Measurements from ENCODE around the gene TEAD4.
"Not testable (repeated sequence)": the region's sequence is repeated elsewhere in the genome, so short reads cannot be mapped to it uniquely, and the experiment has no call there.

Gene TEAD4

DNA sequence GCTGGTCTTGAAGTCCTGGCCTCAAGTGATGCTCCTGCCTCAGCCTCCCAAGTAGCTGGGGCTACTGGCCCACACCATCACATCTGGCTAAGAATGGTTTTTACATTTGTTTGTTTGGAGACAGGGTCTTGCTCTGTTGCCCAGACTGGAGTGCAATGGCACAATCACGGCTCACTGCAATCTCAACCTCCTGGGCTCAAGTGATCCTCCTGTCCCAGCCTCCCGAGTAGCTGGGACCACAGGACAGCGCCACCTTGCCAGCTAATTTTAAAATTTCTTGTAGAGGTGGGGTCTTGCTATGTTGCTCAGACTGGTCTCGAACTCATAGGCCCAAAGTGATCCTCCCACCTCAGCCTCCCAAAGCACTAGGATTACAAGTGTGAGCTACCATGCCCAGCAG is 89.3 kb downstream of the TEAD4 start:
- no peak for DNase-seq (ENCODE audit: low read depth)

DNA sequence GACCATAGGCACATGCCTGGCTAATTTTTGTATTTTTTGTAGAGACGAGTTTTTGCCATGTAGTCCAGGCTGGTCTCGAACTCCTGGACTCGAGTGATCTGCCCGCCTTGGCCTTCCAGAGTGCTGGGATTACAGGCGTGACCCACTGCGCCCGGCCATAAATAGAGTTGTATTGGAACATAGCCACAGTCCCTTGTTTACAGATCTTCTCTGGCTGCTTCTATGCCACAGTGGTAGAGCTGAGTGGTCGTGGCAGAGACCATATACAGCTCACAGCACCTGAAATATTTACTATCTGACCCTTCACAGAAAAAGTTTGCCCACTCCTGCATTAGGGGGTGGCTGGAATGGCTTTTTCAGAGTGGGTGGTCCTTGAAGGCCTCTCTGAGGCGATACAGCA is 90.0 kb downstream of the TEAD4 start:
- DNase-seq (ENCODE audit: low read depth), result no peak

DNA sequence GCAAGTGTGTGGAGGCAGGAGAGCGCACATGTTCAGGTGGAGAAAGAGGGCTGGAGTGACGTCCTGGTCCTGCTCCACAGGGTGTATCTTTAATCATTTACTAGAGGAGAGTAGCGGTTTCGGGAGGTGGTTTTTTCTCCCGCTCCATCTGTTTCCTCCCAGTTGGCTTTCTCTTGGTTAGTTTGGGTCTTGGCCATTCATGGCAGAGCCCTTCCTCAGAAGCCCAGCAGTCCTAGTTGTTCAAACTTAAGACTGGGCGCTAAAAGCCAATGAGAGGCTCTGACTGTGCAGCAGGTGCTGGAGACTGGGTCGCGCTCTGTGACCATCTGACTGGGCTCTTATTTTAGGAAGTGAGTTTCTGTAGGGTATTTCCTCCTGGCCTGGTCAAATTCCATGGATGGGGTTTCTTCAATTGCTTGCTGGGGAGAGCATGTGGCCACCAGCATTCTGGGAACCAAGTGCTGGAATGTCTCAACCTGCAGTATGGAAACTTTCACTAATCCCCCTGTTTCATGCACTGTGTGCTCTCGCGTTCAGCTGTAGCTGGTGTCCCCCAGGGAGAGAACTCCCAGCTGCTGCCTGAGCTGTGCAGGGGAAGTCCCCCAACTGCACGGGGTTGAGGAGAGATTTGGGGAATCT is 90.5 kb downstream of the TEAD4 start:
- no peak for DNase-seq (ENCODE audit: low read depth)

DNA sequence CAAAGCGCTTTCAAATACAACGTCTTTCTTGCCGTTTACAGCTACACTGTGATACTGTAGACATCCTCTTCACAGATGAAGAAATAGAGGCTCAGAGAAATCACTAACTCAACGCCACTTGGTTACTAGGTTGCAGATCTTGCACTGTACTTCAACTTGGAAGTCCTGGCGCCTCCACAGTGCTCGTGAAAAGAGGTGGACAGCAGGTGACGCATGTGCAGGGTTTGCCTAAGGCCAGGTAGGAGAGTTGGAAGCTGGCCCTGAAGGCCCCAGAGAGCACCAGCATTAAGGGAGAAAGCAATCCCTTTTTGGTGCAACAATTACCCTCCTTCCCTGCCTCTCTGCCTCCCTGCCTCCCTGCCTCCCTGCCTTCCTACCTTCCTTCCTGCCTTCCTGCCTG is 95.2 kb downstream of the TEAD4 start:
- no peak for DNase-seq (ENCODE audit: low read depth)

DNA sequence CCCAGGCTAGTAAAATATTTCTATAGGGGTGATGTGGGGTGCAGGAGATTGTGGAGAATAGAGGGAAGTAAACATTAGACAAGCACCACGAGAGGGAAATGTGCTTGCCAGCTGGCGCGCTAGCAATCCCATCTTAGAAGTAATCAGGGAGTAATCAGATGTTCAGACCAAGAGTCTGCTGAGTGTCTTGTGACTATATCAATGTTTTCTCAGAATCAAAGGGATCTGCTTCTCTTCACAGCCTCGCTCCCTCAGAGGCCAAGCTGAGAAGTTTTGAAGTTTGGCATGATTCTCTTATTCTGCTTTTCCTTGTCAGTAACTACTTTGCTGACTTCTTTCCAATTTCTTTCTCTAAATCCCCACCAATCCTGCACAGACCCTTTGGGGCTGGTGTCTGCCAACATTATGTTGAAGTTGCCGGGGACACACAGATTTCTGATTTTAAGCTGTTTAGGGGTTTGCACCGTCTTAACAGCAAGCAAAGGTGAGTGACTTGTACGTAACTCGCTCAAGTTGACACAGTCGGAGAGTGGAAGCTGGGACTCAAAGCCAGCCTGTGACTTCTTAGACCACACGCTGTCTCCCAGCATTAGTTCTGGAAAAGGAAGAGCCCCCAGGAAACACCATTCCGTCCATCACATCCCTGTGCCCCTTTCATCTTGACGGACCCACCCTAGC is 96.0 kb downstream of the TEAD4 start:
- no peak for DNase-seq (ENCODE audit: low read depth)

DNA sequence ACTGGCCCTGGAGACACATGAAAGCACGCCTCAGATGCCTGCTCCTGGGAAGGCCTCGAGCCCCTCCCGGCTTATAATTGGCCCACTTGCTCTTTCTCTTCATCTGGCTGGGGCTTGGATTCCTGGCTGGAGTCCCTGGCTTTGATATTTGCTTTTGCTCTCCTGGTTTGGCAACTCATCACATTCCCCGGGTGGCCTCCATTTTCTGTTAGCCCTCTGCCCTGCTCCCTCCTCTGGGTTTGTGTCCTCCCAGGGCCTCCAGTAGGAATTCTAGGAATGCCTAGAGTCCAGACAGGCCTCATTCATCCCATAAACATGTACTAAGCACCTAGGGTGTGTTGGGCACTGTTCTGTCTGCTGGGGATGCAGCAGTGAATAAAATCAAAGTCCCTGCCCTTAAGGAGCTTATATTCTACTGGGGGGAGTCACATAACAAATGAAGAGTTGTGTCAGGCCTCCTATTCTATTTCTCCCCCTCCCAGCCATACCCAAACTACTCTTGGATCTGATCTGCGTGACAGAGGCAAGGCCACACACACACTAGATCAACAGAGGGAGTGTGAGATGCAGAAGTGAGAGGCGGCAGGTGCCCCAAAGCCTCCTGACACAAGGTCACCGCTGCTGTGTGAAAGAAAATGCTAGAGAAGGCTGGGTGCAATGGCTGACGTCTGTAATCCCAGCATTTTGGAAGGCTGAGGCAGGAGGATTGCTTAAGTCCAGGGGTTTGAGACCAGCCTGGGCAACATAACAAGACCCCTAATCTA is 96.7 kb downstream of the TEAD4 start:
- DNase-seq (ENCODE audit: low read depth), result no peak

DNA sequence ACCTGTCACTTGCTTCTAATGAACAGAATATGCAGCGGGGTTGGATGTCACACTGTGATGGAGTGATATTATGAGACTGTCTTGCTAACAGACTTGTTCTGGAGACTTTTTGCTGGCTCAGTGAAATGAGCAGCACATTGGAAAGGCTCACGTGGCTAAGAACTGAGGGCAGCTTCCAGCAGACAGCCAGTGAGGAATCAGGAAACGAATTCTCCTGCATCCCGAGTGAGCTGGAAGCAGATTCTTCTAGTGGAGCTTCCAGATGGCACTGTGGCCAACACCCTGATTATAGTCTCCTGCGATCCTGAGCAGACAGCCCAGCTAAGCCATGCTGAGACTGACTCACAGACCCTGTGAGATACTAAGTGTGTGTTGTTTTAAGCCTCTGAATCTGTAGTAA is 101.9 kb downstream of the TEAD4 start:
- DNase-seq (ENCODE audit: low read depth), result no peak

DNA sequence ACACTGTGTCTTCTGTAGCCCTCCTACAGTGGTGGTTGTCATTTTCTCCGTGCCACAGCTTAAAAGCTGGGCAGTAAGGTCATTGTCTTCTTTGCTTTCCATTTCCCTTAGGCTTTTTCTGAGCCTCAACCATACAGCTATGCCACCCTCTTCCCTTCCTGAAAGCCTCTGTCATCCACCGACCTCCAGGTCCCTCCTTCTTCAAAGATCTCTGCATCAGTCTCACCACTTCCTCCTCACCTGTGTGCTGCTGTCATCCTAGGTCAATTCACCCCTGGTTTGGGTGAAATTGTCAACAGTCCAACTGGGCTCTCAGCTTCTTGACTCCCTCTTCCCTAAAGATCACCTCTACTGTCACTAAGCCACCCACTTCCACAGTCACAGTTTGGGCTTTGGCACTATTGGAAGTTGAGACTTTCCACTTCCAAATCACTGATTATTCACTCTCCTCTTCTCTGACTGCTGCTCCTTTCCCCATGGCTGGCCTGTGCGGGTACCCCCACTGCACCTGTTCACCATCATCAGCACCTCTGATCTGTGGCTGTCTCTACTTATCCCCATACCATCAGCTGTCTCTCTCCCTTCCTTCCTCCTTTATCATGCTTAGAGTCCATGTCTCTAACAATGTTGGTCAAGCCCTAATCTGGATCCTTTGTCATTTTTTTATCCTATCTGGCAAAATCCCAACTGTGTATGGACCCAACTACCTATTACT is 102.5 kb downstream of the TEAD4 start:
- DNase-seq (ENCODE audit: low read depth), result no peak

DNA sequence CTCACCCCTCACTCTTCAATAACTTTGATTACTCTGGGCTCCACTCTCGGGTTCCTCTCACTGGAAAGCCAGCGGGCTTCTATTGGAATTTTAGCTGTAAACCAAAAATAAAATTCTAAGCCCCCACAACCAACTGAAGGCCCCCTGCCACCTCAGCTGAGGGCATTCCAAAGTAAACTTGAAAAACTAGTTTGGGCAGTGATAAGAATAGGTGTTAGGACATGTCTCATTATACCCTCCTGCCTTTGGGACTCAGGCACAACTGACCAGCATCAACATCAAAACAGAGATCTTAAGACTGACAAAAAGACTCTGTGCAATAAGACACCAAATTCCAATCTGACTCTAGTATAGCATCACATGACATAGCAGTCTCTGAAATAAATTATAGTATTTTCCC is 106.1 kb downstream of the TEAD4 start:
- DNase-seq (ENCODE audit: low read depth), result no peak

DNA sequence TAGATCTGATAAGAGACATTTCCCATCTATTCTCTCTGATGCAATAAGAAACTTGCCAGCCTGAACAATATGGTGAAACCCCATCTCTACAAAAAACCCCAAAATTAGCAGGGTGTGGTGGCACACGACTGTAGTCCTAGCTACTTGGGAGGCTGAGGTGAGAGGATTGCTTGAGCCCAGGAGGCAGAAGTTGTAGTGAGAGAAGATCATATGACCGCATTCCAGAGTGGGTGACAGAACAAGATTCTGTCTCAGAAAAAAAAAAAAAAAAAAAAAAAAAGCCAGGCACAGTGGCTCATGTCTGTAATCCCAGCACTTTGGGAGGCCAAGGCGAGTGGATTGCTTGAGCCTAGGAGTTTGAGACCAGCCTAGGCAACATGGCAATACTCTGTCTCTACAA is 106.6 kb downstream of the TEAD4 start:
- not testable (repeated sequence) for DNase-seq (ENCODE audit: low read depth)

DNA sequence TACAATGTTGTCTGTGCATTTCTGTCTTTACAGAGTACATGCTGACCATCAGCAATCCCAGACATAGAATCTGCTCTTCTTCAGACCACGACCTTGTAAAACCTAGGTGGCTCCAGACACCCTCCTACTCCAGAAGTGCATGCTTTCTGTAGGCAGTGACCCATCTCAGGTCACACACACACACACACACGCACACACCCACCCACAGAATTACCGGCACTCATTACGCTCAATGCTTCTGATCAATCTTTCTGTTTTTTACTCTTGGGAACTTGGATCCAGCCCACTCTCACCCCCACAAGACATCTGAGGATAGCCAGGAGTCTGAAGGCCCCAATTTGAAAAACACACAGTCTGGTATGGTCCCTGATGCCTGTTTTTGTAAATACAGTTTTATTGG is 110.5 kb downstream of the TEAD4 start:
- DNase-seq (ENCODE audit: low read depth), result no peak

DNA sequence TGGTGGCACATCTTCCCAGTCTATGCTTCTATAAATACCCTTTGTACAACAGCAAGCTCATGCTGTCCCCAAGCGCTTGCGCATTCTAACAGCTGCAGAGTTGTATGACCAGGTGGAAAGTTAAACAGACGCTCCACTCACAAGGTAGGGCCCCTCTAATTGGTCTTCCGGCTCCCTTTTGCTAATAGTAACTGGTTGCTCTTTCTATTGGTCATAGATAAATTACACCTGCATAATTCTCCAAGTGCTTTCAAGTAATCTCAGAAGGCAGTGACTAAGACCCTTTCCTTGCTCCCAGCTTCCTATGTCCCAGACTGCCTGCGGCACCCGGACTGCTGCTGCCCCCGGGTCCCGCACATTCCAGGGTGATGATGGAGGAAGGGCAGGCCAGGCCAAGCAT is 111.9 kb downstream of the TEAD4 start:
- no peak for DNase-seq (ENCODE audit: low read depth)

DNA sequence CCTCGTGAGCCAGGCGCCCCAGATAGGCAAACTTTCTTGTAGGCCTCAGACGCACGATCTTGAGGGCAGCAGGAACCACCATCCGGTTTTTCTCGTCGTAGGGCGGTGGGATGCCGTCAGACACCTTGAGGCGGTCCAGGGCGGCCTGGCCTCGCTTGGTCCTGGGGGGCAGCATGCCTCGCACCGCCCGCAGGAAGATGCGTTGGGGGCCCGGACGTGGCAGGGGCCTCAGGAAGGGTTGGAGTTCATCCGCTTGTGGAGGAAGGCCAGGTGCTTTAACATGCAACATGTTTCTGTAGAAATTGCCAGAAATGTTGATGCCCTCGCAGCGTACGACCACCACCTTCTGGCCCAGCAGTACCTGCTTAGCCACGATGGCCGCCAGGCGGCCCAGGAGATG is 112.5 kb downstream of the TEAD4 start:
- DNase-seq (ENCODE audit: low read depth), result no peak

DNA sequence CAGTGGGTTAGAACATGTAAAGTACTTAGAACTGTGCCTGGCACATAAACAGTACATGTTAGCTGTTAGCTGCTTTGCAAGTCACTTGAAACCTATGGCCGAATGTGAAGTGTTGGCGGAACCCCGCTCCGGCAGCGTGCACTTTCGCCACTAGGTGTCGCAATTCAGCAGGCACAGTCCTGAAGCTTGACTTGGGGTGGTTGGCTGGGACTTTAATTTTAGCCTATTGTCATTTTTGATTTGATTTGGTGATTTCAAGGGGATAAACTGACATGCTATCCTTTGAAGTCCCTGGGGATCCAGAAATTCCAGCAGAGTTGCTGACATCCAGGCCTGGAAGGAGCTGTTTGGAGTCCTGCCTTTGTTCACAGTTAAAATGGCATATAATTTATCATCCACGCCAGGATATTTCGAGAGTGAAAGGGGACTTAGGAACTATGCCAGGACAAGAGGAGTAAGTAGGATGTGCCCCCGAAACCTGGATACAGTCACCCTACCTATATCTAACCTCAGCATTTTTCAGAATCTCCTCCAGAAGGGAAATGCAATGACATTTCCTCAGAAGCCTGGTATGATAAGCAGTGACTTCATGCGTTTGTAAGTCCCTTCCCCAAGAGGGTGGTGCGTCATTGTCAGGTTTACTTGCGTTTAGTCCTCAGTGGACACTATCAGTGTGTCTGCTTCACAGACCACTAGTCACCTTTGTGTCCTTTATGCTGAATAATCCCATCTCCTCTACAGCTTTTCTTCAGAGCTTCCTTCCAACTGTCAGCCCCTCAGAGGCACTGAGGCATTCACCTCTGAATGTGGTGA is 114.4 kb downstream of the TEAD4 start:
- peak; percentile 77 for DNase-seq (ENCODE audit: low read depth)

DNA sequence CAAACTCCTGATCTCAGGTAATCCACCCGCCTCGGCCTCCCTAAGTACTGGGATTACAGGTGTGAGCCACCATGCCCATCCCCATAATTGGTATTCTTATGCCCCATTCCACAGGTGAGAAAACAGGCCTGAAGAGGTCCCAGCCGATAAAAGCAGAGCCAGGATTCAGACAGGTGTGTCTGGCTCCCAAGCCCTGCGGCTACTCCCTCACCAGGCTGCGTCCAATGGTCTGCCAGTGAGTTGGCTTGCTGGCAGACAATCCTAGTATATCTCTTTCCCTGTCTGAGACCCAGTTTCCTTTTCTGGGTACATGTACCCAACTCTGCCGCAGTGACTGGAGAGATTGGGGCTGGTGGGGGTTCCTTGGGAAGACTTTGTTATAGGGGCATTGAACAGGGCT is 116.1 kb downstream of the TEAD4 start:
- DNase-seq (ENCODE audit: low read depth), result no peak

DNA sequence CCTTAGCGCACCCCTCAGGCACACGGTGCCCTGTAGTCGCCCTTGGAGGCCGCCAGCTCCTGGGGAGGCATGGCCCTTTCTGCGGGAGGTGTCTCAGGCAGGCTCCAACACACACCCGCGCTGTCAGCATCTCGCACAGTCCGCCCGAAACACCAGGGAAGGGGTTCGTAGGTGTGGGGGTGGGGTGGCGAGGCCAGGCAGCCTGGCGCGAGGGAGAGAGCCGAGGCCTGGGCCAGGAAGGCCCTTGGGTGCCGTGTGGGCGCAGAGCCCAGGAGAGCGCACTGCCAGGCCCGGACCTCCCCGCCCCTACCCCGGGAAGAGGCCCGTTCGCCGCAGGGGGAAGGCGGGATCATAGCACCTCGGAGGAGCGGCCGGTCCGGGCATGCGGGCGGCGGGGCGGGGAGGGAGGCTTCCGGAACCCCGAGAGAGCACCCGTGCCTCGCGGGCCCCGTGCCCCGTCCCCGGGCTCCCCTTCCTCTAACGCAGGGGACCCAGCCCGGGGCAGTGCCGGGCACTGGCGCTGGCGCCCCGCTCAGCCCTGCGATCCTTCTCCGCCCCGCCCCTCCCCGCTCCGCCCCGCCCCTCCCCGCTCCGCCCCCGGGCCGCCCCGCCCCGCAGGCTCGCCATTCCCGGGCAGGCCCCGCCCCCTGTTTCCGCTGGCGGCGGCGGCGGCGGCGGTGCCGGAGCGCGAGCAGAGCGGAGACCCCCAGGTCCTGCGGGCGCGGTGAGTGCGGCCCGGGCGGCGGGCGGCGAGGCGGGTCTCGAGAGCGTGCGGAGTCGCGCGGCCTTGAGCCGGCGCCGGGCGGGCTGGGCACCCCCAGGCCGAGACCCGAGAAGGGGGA is 117.8 kb downstream of the TEAD4 start, which contains the start of gene TSPAN9:
TSPAN9 (plus strand) TSS at position 650 of the 842 bp plus-strand sequence. CDS start 123,815 bp downstream, outside the sequence.
- peak; percentile 55 for DNase-seq (ENCODE audit: low read depth)

DNA sequence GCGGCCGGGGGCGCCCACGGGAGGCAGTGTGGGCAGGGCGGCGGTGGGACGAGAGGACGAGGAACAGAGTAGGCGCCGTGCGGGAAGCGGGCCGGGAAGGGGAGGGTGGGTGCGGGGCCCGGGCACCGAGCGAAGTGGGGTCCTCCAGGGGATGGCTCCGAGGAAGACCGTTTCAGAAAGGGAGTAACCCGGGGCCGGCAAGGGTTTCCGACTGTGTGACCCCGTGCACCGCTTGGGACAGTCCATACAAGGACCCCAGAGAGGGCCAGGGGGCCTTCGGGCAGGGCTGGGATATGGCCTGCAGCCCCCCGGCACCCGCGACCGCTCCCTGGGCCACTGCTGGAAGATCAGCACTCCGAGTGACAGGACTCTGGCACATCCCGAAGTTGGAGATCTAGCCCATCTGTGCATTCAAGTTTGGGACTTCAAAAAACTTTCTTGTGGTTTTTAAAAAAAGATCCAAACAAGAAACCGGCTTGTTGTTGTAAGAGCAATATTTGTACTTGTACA is 118.4 kb downstream of the TEAD4 start:
- no peak for DNase-seq (ENCODE audit: low read depth)

DNA sequence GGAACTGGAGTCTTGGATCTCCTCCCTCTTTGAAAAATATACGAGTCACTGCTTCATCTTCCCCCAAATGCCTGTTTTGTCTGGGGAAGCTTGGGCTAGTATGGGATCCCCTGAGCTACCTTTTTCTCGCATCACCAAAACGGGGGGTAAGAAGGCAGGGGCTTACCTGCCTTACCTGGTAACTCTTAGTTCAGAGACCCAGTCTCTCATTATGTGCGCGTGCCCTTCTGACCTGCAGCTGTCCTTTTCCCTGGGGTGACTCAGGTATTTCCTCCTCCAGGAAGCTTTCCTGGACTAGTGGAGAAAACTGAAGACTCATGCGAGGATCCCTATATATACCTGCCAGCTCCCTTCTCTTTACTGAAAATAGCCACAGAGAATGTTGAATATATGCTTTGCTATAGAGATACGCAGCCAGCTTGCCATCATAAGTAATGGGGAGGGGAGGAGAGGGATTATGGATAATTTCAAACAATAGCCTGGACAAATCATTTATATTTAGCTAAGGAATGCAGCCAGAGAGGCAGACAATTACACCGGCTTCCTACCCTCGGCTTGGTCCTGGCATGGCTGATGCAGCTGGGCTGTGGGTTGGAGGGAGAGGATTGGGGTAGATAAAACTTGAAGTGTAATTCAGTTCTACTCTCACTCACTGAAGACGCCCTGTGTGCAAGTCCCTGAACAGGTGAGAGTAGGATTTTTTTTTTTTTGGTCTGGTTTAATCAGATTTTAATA is 119.1 kb downstream of the TEAD4 start:
- no peak for DNase-seq (ENCODE audit: low read depth)

DNA sequence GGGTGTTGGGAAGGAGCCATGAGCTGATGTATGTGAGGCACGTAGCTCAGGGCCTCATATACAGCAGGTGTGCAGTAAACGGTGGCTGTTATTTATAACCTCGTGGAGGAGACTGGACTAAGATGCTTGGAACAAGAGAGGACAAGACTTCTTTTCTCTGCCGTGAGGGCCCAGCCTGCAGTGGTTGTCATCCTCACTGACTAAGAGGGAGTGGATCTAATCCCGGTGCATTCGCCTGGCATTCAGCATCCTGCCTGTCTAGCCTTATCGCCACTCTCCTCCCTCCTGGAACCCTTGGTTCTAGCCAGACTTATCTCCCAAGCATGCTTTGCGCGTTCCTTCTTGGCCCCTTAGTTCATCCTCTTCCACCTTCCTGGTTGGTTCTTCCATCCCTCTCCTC is 121.9 kb downstream of the TEAD4 start:
- no peak for DNase-seq (ENCODE audit: low read depth)

DNA sequence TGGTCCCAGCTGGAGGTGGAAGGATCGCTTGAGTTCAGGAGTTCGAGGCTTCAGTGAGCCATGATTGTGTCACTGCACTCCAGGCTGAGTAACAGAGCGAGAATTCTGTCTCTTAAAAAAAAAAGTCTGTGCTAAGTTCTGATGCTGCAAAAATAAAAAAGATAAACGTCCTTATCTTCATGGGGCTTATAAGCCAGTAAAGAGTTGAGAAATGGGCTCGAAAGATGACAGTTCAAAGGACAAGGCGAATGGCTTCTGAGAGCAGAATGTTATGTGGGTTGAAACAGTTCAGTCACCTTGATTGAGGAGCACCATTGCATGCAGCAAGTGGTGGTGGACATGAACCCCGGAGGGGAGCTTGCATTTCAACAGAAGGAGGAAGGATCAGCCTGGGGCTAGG is 122.7 kb downstream of the TEAD4 start:
- DNase-seq (ENCODE audit: low read depth), result no peak
